ENCODE measurements around the gene HILPDA.
A peak's percentile ranks its signal among the peaks of the same experiment; 100 is the strongest.
"Not testable (repeated sequence)": the region's sequence is repeated elsewhere in the genome, so short reads cannot be mapped to it uniquely, and the experiment has no call there.

Gene HILPDA

DNA sequence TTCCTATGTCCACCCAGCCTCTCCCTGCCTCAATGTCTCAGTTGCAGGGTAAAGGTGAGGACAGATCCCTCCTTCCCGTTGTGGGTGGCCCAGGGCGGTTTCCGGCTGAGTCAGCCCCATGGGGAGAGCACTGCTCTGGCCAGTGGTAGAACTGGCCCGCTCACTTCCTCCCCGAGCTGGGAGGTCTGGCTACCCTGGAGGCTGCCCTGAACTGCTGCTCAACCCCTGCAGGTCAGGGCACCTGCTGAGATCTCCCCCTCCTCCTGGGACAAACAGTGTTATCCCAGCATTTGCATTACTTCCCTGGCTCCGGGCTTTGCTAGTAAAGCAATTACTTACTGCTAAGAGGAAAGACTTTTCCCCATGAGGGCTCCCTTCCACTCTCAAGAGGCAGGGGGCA is 24.5 kb upstream of the HILPDA start:
- DNase-seq (ENCODE audit: low read depth in 2 of 2, low spot score in 1 of 2): no peak

DNA sequence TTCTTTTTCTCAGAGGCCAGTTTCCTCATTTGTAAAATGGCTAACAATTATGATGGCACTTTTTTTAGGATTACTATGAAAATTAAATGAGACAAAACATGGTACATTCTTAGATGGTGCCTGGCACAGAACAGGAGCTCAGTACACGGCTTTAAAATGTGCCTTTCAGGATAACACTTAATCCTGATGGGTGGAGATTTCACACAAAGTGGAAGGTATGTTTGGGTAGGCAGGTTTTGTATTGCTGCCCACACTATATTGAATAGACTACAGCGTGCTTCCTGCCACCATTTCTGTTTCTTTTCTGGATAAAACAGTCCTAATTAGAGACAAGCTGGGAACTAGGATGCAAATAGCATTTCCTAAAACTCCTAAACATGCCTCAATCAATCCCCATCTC is 23.9 kb upstream of the HILPDA start:
- DNase-seq (ENCODE audit: low read depth in 2 of 2, low spot score in 1 of 2): no peak

DNA sequence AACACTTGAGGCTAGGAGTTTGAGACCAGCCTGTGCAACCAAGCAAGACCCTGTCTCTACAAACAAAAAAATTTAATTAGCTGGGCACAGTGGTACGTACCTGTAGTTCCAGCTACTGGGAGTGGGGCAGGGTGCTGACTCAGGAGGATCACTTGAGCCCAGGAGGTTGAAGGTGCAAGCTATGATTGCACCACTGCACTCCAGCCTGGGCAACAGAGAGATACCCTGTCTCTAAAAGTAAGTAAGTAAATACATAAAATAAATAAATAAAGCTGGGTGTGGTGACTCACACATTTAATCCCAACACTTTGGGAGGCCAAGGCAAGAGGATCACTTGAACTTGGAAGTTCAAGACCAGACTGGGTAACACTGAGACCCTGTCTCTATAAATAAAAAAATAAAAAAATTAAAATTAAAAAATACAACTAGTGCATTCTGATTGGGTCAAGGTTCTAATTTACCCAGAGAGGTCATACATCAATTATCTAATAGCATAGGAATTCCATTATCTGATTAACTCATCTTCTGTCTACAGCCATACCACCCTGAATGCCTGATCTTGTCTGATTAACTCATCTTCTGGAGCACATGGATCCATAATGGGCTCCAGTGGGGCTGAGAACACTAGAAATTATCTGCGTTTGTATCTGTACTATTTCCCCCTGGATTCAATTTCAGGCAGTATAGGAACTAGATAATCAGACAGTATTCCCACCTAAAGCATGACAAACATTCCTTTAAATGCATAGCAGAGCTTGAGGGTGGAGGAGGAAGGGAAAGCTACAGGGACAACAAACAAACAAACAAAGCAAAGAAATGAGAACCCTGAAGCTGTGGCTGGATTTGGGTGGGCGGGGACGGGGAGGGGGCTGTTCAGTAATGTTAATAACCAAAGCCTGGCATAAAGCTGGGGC is 21.0 kb upstream of the HILPDA start:
- no peak for DNase-seq (ENCODE audit: low read depth in 2 of 2, low spot score in 1 of 2)

DNA sequence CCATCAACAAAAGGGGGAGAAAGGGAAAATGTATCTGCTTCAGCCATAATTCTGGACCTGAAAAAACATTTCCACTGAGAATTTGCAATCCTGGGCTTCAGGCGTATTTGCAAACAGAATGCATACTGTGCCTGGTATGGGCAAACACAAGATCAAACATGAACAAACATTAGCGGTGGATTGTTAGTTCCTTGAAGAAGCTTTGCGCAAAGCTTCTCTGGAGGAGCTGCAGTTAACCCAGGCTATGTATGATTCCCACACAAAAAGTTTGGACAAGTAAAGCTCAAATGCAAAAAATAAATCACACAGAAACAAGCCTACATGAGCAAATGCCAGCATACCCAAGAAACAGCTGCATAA is 20.4 kb upstream of the HILPDA start:
- no peak for DNase-seq (ENCODE audit: low read depth in 2 of 2, low spot score in 1 of 2)

DNA sequence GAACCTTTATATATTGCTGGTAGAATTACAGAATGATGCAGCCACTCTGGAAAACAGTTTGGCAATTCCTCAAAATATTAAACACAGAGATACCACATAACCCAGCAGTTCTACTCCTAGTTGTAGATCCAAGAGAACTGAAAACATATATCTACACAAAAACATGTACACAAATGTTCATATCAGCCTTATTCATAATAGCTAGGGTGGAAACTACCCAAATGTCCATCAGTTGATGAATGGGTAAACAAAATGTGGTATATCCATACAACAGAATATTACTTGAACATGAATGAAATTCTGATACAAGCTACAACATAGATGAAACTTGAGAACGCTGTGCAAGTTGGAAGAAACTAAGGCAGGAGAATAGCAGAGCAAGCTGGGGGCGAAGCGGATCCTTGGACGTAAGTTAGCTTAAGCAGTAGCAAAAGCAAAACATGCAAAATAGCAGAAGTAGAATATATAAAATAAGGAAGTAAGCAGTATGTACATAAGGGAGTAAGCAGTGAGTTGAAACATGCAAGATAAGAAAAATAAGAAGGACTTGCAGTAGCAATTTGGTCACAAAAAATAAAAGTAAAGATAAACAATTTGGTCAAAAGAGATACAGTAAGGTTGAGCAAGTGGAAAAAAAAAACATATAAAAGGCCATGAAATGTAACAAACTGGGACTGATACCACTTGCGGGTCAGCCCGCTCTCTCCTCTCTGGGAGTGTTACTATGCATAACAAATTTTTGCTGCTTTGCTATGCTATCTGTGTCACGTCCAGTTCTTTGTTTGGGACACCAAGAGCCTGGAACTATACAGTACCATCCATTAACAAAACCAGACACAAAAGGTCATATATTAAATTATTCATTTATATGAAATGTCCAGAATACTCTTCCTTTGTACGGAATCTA is 18.0 kb upstream of the HILPDA start:
- DNase-seq (ENCODE audit: low read depth in 2 of 2, low spot score in 1 of 2): no peak

DNA sequence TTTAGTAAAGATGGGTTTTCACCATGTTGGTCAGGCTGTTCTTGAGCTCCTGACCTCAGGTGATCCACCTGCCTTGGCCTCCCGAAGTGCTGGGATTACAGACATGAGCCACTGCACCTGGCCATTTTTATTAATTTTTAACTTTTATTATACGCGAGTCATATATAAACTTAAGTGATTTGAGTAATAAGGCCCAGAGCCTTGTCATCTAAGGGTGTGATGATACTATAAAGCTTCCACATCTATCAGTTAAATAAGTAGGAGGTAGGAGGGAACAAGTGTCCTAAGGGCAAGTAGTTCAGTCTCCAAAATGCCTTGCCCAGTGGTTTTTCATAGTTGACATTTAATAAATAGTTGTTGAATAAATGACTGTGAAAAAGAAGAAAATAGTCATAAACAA is 13.3 kb upstream of the HILPDA start:
- no peak for DNase-seq (ENCODE audit: low read depth in 2 of 2, low spot score in 1 of 2)

DNA sequence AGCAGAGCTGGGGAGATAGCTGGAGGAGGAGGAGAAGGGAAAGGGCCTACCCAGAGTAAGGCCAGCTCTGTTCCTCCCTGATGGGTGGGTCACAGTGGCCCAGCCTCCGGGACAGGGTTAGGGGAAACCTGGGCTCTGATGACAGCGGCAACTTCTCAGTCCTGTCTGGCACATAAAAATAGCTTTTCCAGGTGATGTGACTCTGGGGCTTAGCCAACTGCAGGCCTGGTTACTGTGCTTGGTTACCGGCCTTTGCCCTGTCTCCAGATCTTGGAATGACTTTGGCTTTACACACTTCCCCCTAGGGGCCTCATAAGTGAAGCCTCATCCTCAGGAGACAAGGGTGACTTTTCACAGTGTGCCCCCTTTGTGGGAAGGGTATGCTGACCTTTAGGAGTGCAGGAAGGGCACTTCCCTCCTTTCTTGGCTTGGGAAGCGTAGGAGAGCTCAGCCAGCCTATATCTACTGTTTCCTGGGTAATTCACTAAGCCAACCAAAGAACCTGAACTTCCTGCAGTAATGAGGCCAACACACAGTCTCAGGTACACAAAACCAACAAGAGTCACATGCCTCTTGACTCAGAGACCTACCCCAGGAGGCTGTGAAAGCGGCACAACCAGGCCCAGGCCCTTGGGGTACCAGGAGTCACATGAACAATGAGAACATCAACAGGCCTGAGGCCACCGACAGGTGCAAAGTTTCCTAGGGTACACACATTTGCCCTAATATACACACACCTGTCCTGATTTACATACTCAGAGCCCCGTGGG is 11.7 kb upstream of the HILPDA start:
- no peak for DNase-seq (ENCODE audit: low read depth in 2 of 2, low spot score in 1 of 2)

DNA sequence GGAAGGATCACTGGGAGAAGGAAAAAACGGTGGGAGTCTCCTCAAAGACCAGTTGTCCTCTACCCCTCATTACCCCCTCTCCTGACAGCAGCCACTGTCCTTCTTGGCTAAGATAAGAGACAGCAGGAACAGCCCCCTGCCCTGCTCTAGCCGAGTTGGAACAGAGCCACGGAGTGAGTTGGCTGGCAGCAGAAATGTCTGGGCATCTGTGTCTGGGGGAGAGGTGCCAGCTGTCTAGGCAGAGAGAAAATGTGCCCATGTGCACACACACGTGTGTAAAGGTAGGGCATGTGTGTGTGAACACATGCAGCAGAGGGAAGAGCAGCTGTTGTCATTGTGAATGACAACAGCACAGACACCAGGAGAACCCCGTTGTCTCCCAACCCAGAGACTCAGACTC is 9.4 kb upstream of the HILPDA start:
- no peak for DNase-seq (ENCODE audit: low read depth in 2 of 2, low spot score in 1 of 2)

DNA sequence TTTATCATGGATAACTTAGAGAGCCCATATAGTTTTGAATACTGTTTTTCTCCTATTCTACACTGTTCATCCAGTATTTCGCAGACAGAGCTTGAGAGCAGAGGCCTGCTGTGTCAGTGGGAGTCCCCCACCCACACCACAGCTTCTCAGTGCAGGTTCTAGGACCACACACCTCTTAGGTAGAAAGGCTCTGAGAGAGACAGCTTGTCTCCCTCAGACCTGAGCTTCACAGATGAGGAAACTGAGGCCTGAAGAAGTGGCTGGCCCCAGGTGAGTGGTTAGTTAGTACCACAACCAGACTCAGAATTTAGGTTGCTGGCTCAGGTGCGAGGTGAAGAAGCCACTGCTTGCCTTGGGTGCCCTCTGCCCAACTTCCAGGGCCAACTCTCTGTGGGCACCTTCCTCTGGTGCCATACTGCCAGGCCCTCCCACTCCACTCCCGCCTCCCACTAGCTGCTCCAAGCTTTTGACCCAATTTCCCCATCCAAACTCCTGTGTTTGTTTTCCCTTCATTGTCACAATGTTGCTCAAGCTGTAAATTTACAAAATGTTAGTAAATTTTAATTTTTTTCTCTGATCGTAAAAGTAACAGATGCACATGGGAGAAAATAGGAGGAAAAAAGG is 7.6 kb upstream of the HILPDA start:
- DNase-seq (ENCODE audit: low read depth in 2 of 2, low spot score in 1 of 2): no peak

DNA sequence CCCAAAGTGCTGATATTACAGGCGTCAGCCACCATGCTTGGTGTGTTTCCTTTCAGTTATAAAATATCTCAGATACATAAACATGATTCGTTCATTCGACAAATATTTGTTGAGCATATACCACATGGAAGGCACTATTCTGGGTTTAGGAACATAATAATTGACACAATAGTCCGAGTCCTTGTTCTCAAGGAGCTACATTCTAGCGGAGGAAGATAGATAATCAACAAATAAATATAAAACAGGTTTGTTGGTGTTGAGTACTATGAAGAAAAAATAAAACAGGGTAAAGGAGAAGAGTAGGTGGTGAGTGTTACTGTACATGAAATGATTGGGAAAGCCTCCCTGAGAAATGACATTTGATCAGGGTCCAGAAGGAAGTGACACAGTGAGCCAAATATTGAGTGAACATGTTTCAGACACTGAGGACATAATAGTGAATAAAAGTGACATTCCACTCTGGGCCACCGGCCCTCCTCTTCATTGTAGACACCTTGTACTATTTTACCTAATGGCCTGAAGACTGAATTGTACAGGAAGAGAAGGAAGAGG is 6.9 kb upstream of the HILPDA start:
- DNase-seq (ENCODE audit: low read depth in 2 of 2, low spot score in 1 of 2): no peak

DNA sequence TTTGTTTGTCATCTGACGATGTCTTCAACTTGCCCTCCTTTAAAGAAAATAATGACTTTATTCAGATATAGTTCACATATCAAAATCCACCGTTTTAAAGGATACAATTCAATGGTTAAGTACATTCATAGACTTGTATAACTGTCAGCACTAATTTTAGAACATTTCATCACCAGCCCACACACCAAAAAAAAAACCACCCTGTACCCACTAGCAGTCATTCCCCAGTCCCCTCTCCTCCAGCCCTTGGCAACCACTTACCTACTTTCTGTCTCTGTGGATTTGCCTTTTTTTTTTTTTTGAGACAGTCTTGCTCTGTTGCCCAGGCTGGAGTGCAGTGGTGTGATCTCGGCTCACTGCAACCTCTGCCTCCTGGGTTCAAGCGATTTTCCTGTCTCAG is 5.3 kb upstream of the HILPDA start:
- DNase-seq (ENCODE audit: low read depth in 2 of 2, low spot score in 1 of 2): no peak

DNA sequence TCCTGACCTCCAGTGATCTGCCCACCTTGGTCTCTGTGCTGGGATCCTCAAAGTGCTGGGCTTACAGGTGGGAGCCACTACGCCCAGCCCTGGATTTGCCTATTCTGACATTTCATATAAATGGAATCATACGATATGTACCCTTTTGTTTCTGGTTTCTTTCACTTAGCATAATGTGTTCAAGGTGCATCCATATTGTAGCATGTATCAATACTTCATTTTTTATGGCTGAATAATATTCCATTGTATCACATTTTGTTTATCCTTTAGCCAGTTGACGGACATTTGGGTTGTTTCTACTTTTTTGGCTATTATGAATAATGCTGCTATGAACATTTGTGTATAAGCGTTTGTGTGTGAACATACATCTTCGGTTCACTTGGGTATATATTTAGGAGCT is 4.8 kb upstream of the HILPDA start:
- no peak for DNase-seq (ENCODE audit: low read depth in 2 of 2, low spot score in 1 of 2)

DNA sequence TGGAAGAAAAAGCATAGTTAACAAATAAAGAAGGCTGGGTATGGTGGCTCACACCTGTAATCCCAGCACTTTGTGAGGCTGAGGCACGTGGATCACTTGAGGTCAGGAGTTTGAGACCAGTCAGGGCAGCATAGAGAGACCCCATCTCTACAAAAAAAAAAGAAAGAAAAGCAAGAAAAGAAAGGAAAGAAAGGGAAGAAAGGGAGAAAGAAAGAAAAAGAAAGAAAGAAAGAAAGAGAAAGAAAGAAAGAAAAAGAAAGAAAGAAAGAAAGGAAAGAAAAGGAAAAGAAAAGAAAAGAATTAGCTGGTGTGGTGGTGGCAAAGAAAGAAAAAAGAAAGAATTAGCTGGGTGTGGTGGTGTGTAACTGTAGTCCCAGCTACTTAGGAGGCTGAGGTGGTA is 3.1 kb upstream of the HILPDA start:
- no peak for DNase-seq (ENCODE audit: low read depth in 2 of 2, low spot score in 1 of 2)

DNA sequence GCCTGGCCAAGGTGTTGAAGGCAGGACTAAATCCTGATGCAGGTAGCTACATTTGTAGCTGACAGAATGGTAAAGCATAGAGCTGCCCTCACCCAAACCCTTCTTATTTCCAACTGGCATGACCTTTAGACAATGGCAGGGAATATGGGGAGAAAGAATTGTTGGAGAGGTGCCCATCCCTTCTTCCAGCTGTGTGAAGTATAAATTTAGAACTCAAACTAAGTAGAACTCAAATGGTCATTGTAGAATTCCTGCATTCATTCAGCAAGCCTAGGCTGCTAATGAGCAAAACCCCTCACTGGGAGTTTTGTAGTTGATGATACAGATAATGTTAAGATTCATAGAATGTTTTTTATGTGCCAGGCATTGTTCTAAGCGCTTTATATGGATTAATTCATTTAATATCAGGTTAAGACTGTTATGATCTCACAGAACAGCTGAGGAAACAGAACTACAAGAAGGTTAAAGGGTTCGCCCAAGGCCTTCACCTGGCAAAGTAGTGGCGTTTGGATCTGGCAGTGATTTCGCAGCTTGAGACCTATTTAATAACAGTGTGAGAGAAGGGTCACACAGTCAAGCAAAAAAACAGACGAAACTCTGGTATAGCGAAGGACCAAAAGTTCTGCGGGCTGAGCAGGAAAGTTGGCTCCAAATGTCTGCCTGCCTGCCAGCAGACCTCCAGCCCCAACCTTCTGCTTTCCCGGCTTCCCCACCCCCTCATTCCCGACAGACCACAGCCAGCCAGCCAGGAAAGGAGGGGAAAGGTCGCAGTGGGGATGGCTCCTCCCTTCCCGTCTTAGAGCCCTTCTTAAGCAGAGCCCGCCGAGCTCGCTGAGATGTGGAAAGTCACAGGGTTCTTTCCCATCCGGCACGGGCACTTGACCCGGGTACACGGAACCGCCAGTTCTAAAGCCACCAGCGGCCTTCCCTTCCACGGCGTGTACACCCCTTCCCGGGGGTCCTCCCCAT is 1.6 kb upstream of the HILPDA start:
- no peak for DNase-seq (ENCODE audit: low read depth in 2 of 2, low spot score in 1 of 2)

DNA sequence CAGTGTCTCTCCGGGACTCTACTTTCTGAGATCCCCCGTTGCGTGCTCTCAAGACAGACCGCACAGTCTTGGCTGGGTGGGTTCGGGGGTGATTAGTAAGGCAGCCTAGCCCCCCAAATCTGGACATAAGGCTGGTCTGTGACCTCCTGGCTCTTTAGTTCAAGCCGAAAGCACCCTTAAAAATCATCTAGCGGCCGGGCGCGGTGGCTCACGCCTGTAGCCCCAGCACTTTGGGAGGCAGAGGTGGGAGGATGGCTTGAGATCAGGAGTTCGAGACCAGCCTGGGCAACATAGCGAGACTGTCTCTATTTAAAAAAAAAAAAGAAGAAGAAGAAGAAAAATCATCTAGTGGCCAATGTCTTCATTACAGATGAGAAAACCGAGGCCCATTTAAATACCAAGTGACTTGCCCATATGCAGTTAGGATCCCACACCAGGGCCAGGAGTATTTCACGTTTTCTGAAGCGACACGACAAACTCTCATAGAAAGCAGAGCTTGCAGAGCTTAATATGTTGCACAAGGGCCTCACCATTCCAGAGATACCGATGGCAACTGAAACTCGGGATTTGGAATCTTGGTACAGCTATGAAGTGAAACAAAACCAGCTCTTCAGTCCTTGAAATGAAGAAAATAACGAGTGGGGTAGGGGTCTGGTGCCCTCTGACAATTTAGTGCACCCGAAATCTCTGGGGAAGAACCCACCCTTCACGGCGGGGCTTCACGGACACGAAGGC is 703 bp upstream of the HILPDA start:
- no peak for DNase-seq (ENCODE audit: low read depth in 2 of 2, low spot score in 1 of 2)

DNA sequence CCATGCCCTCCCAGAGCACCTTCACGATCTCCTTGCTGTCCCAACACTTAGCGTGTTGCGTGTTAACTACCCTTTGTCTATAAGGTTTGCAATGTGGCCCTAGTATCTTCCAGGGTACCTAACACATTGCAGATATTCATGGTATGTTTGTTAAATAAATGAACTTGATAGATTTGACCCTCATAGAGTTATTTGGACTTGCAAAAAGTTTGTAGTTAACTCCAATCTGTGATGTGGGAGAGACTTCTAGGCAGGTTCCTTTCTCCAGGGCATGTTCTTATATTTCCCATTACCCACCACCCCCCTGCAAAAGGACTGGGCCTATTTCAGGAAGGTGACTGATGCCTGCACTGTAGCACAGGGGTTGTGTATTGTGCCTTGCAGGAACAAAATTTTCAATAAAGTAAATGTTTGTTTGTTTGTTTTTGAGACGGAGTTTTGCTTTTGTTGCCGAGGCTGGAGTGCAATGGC is 612 bp downstream of the HILPDA start:
- no peak for DNase-seq (ENCODE audit: low read depth in 2 of 2, low spot score in 1 of 2)

DNA sequence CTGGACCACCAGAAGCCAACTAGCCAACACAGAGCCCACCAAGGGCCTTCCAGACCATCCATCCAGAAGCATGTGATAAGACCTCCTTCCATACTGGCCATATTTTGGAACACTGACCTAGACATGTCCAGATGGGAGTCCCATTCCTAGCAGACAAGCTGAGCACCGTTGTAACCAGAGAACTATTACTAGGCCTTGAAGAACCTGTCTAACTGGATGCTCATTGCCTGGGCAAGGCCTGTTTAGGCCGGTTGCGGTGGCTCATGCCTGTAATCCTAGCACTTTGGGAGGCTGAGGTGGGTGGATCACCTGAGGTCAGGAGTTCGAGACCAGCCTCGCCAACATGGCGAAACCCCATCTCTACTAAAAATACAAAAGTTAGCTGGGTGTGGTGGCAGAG is 1.7 kb downstream of the HILPDA start:
- not testable (repeated sequence) for DNase-seq (ENCODE audit: low read depth in 2 of 2, low spot score in 1 of 2)

DNA sequence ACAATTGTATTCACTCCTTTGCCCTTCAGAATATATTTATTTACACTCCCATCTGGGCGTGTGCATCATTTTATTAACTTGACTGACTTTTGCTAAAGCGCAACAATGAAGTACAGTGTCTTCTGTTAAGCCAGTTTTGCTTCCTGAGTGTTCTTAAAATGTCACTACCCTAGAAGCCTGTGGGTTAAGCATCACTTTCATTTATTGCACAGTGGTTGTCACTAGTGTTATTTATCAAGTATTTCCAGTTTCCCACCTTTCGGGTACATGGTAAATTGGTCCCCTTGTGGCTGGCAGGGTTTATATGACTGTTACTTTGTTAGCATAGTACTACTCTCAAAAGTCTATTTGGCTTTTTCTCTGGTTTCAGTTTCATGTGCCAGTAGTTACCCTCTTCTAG is 3.3 kb downstream of the HILPDA start:
- no peak for DNase-seq (ENCODE audit: low read depth in 2 of 2, low spot score in 1 of 2)

DNA sequence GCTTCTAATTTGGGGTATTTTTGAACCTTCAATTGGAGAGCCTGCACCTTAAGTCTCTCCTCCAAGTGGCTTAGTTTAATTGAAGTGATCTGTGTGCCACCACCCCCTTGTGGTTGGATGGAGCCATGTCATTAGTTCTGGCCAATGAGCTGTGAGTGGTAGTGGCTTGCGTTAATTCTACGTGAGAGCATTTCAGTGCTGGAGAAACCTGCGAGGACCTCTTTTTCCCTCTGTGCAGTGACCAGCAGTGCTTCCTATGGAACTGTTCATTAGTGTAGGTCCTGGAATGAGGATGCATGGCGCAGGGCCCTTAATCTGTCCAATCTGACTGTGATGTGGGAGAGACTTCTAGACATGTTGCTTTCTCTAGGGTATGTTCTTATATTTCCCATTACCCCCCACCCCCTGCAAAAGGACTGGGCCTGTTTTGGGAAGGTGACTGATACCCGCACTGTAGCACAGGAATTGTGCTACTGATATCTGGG is 3.8 kb downstream of the HILPDA start:
- peak in 1 of 2 donors; percentile 43 for DNase-seq (ENCODE audit: low read depth in 2 of 2, low spot score in 1 of 2)

Data from stimulated activated CD8-positive, alpha-beta memory T cell treated with anti-CD3 and anti-CD28 coated beads, Interleukin-4, amount 100 ng/mL, for 4 hours (primary cell).